GOT3 (cell line): ENCODE measurements around the gene FOXRED2.

Experiments
- DNase-seq: peaks from one replicate; lab custom pipeline; 2025; ENCODE audit warnings: mixed read lengths; lab: John Stamatoyannopoulos, UW

Gene FOXRED2

GRCh38 chr22:36449596-36450175 is 57.2 kb downstream of the FOXRED2 start:
- DNase-seq, result no peak

GRCh38 chr22:36447632-36448031 is 59.2 kb downstream of the FOXRED2 start:
- no peak for DNase-seq

GRCh38 chr22:36445158-36445668 is 61.6 kb downstream of the FOXRED2 start:
- no peak for DNase-seq

GRCh38 chr22:36443198-36443770 is 63.6 kb downstream of the FOXRED2 start:
- DNase-seq, result no peak

GRCh38 chr22:36442506-36443197 is 64.2 kb downstream of the FOXRED2 start:
- no peak for DNase-seq

GRCh38 chr22:36440429-36441002 is 66.3 kb downstream of the FOXRED2 start:
- DNase-seq, result no peak

- DNase-seq, result peak; percentile 9
Observed at GRCh38 chr22:36439481-36440271, 67.2 kb downstream of the FOXRED2 start.
